Activated CD4-positive, alpha-beta T cell treated with anti-CD3 and anti-CD28 coated beads, Interleukin-2, amount 50 U/mL, for 16 hours (primary cell): ENCODE measurements around the gene HSPB7.
"Not testable (repeated sequence)": the region's sequence is repeated elsewhere in the genome, so short reads cannot be mapped to it uniquely, and the experiment has no call there.

ENCODE experiments used
- DNase-seq: peaks from one replicate; pipeline ENCODE4 v3.0.0-alpha.2; 2020

HSPB7 gene

GRCh38 chr1:16020878-16021277 is 3.0 kb upstream of the HSPB7 start:
- DNase-seq, result not testable (repeated sequence)

GRCh38 chr1:16020325-16020724 is 2.5 kb upstream of the HSPB7 start:
- DNase-seq, result no peak

GRCh38 chr1:16019644-16020277 is 1.9 kb upstream of the HSPB7 start:
- no peak for DNase-seq

- DNase-seq, result no peak
These were observed 1.2 kb upstream of the HSPB7 start for GRCh38 chr1:16018749-16019643.

- no peak for DNase-seq
These were observed 465 bp upstream of the HSPB7 start for GRCh38 chr1:16018308-16018707.

- no peak for DNase-seq
These were observed 775 bp downstream of the HSPB7 start for GRCh38 chr1:16017076-16017460.

- no peak for DNase-seq
These were observed 1.6 kb downstream of the HSPB7 start for GRCh38 chr1:16015960-16016901.

GRCh38 chr1:16015491-16015890 is 2.4 kb downstream of the HSPB7 start:
- no peak for DNase-seq

- no peak for DNase-seq
These were observed 3.0 kb downstream of the HSPB7 start for GRCh38 chr1:16014509-16015482.

GRCh38 chr1:16013908-16014258 is 4.0 kb downstream of the HSPB7 start:
- DNase-seq, result no peak

GRCh38 chr1:16013220-16013907 is 4.5 kb downstream of the HSPB7 start:
- DNase-seq, result peak; percentile 16

- no peak for DNase-seq
These were observed 5.1 kb downstream of the HSPB7 start for GRCh38 chr1:16012590-16013219.

GRCh38 chr1:16011936-16012589 is 5.8 kb downstream of the HSPB7 start:
- DNase-seq, result no peak

GRCh38 chr1:16010837-16011236 is 7.0 kb downstream of the HSPB7 start:
- no peak for DNase-seq

GRCh38 chr1:16009678-16010077 is 8.2 kb downstream of the HSPB7 start:
- no peak for DNase-seq

GRCh38 chr1:16009030-16009460 is 8.8 kb downstream of the HSPB7 start:
- peak; percentile 73 for DNase-seq

- no peak for DNase-seq
These were observed 10.0 kb downstream of the HSPB7 start for GRCh38 chr1:16007671-16008341.

- peak; percentile 38 for DNase-seq
These were observed 11.0 kb downstream of the HSPB7 start for GRCh38 chr1:16006552-16007485.

GRCh38 chr1:16006010-16006409 is 11.8 kb downstream of the HSPB7 start:
- no peak for DNase-seq
